Heart right ventricle (tissue), 16 donors: ENCODE results near the gene PDE2A. TPM values are rescaled to one million over a fixed set of nuclear protein-coding genes. Genes with fewer than 3 reads are reported as not detected.
A peak's percentile ranks its signal among the peaks of the same experiment; 100 is the strongest.

Experiments used
- ATAC-seq, 8 donors: fragments of 200-7000 bp; cut with Tn5 transposase; one replicate each; pipeline ENCODE4 v1.9.1; 2020; ENCODE audit warnings: mild to moderate bottlenecking in 8 of 8, moderate library complexity in 8 of 8, moderate number of reproducible peaks in 1 of 8
- DNase-seq, 2 donors: peaks; one replicate each; pipeline ENCODE4 v3.0.0-alpha.2; 2020
- H3K27ac ChIP-seq, 10 donors: fragments of 200-600 bp; sonication (generic) in 2 of 10; one replicate each; pipeline versions ENCODE4 v1.5.0 to v1.8.0; 2020 to 2022; ENCODE audit warnings: mild to moderate bottlenecking in 3 of 10
- H3K27me3 ChIP-seq, 7 donors: fragments of 200-600 bp; one replicate each; pipeline ENCODE4 v1.8.0; 2021 to 2022; ENCODE audit warnings: mild to moderate bottlenecking in 2 of 7
- H3K36me3 ChIP-seq, 9 donors: fragments of 200-600 bp; sonication (generic) in 1 of 9; one replicate each; pipeline versions ENCODE4 v1.5.0 to v1.8.0; 2020 to 2022; ENCODE audit warnings: mild to moderate bottlenecking in 2 of 9
- H3K4me1 ChIP-seq, 9 donors: fragments of 200-600 bp; sonication (generic) in 1 of 9; one replicate each; pipeline versions ENCODE4 v1.5.0 to v1.8.0; 2020 to 2022; ENCODE audit warnings: mild to moderate bottlenecking in 4 of 9
- H3K4me3 ChIP-seq, 10 donors: fragments of 200-600 bp; sonication (generic) in 2 of 10; one replicate each; pipeline versions ENCODE4 v1.5.0 to v1.8.0; 2020 to 2022; ENCODE audit warnings: mild to moderate bottlenecking in 7 of 10, moderate library complexity in 2 of 10
- H3K9me3 ChIP-seq, 11 donors: fragments of 200-600 bp in 10 of 11; sonication (generic) in 2 of 11; one replicate each; pipeline versions ENCODE4 v1.5.0 to v1.8.0; 2013 to 2022; ENCODE audit warnings: mild to moderate bottlenecking in 2 of 11, control low read depth in 1 of 11, moderate library complexity in 1 of 11
- CTCF ChIP-seq, 9 donors: fragments of 200-600 bp; sonication (generic) in 2 of 9; IDR thresholded peaks; one replicate each; pipeline versions ENCODE4 v1.5.0 to v1.8.0; 2021 to 2022; ENCODE audit warnings: antibody characterized with exemption in 9 of 9, mild to moderate bottlenecking in 5 of 9, moderate library complexity in 1 of 9
- WGBS, 2 donors: extraction: QIAGEN DNeasy Blood & Tissue Kit; methylation state at CpG; one replicate each; pipeline ENCODE4 v1.1.7; 2013; ENCODE audit warnings: inconsistent platforms in 1 of 2; 5-methylcytosine and 5-hydroxymethylcytosine counted together
- intact Hi-C, 10 donors: fragments of 100-400 bp; cut with DNase I; formaldehyde crosslinking; loops; one replicate each; pipeline versions ENCODE4 v1.11.1 to v1.14.2; 2022
- polyA plus RNA-seq, 2 donors: library from polyadenylated mRNA; stranded (reverse); fragments of 200-250 nt; gene quantifications; one replicate each; pipeline ENCODE4 v1.2.3, GENCODE V29; 2013
- total RNA-seq, 10 donors: library from RNA; stranded (reverse); fragmentation: NEBNext Ultra II Directional in 3 of 10; extraction: Animal tissue kit (Norgen Biotek cat#: 25700) in 3 of 10; gene quantifications; one replicate each; pipeline versions ENCODE4 v1.2.1 to v1.2.4, GENCODE V29; 2021 to 2023
- donor health status: Arrhythmogenic right ventricular cardiomyopathy.
- donor health status: ischemic (EF 13 %, LVEDD 7.1; RV severe dilation, severe dysfunction).
- donor health status: healthy with polysubstance abuse.
- donor health status: DM: no; HTN: yes; CAD: no.
- donor health status: DM: no; HTN: no; CAD: no.
- donor health status: ischemic (EF 25% LVEDD 6.9; RV normal size, moderate dysfunction).
- donor health status: ischemic (EF 25% LVEDD 5.7; RV mildly dilated, moderate dysfunction).
- donor health status: healthy.
- donor health status: DM: yes; HTN: yes; CAD: no.
- donor health status: Ischemic cardiomyopathy.
- donor health status: ischemic (EF 35%, LVEDD 5.7; RV mildly dilated, moderate dysfunction).
- donor health status: nonischemic (EF 11% LVEDD 7.7; RV severe dilation, severe dysfunction).
- donor health status: DM: yes; HTN: yes; CAD: no.
- donor health status: PGD.
- donor health status: ischemic (EF 29% LVEDD 5.4; RV normal size, mild dysfunction).
- donor health status: nonischemic (EF 23%, LVEDD 6.1; RV moderate dilation, normal function).

The PDE2A gene
- total and polyA plus RNA-seq, 12 donors = 10.4 to 47.6 (median 30.2) TPM

GRCh38 chr11:72716290-72716689 is 42.1 kb upstream of the PDE2A start:
- H3K4me3 ChIP-seq = no peak overlapping the region
- 39 to 54% methylated on average over 7 of the region's 7 CpGs for WGBS, 2 donors
- no peaks in the 10 kb centered on the region for H3K27me3 ChIP-seq
- DNase-seq (no peak), ATAC-seq (no peak)
- peaks cover 0 to 81% (median 0%) of the 10 kb centered on the region in 9 donors for H3K36me3 ChIP-seq
- H3K9me3 ChIP-seq = no peaks in the 10 kb centered on the region
- no peak for TF ChIP-seq CTCF (IDR thresholded peaks at IDR 0.05)
- intact Hi-C loops = no loop called here
- peak overlapping the region in 2 of 10 donors; percentile 15 to 42 for H3K27ac ChIP-seq
- H3K4me1 ChIP-seq = peaks cover 26 to 90% (median 82%) of the 10 kb centered on the region in 9 donors

DNA sequence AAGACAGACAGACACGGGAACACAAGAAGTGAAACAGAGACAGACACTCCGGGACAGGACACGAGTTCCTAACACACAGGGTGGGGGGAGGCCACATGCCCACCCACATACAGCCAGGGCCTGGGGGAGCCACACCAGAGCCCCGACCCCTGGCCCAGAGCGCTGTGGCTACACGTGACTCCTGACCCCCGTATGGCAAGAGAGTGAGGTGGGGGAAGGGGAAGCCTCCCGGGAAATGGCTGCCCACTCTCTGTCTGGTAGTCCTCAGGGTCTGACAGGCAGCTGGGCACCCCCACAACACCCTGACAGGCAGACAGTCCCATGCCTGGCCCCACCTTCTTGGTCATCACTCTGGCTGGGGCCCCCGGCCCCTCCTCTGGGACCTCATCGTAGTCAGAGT is 38.6 kb upstream of the PDE2A start:
- peak overlapping the region in 7 of 10 donors; percentile 12 to 78 (median 48) for H3K27ac ChIP-seq
- H3K36me3 ChIP-seq = peaks cover 0 to 99% (median 29%) of the 10 kb centered on the region in 9 donors
- no peak overlapping the region for H3K4me3 ChIP-seq
- intact Hi-C loops = no loop called here
- no peaks in the 10 kb centered on the region for H3K27me3 ChIP-seq
- peak in 2 of 8 donors; percentile 2 to 3 for ATAC-seq
- H3K9me3 ChIP-seq = no peaks in the 10 kb centered on the region
- peaks cover 13 to 56% (median 48%) of the 10 kb centered on the region in 9 donors for H3K4me1 ChIP-seq
- TF ChIP-seq CTCF (IDR thresholded peaks at IDR 0.05) = no peak
- 35 to 49% methylated on average over 10 of the region's 10 CpGs for WGBS, 2 donors
- no peak for DNase-seq

- no peaks in the 10 kb centered on the region for H3K27me3 ChIP-seq
- no peaks in the 10 kb centered on the region for H3K9me3 ChIP-seq
- 41 to 45% methylated on average over 26 of the region's 26 CpGs for whole genome bisulfite sequencing, 2 donors
- H3K4me3 ChIP-seq = no peak overlapping the region
- H3K36me3 ChIP-seq = peaks cover 0 to 99% (median 35%) of the 10 kb centered on the region in 9 donors
- no peak for TF ChIP-seq CTCF (IDR thresholded peaks at IDR 0.05)
- DNase-seq (peak; percentile 62), ATAC-seq (peak; percentile 23 to 73 (median 60))
- intact Hi-C loops = no loop called here
- H3K4me1 ChIP-seq = peaks cover 11 to 50% (median 43%) of the 10 kb centered on the region in 9 donors
- H3K27ac ChIP-seq = peak overlapping the region in 6 of 10 donors; percentile 12 to 78 (median 49)
Measured at GRCh38 chr11:72712168-72712751, 38.0 kb upstream of the PDE2A start.

DNA sequence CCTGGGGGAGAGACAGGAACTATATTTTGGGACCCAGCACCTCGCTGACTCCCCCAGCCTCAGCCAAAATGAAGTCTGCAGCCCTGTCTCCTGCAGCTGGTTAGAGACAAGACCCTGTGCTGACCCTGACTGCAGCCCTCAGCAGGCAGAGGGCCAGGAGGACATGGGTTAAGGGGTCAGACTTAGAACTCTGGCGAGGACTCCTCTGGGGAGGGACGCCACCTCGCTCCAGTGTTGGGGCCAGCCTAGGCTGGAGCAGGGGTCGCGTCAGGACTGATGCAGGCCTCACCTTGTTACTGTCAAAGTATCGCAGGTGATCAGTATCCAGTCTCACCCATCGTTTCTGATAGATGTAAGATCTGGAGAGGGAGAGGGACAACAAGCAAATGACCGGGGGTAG is 36.9 kb upstream of the PDE2A start:
- no peak overlapping the region for H3K27ac ChIP-seq
- no peak for ATAC-seq
- peaks cover 0 to 99% (median 43%) of the 10 kb centered on the region in 9 donors for H3K36me3 ChIP-seq
- WGBS, 2 donors = 88 to 89% methylated on average over 9 of the region's 9 CpGs
- no peak for DNase-seq
- no peak overlapping the region for H3K4me3 ChIP-seq
- intact Hi-C loops = no loop called here
- no peaks in the 10 kb centered on the region for H3K9me3 ChIP-seq
- no peak for TF ChIP-seq CTCF (IDR thresholded peaks at IDR 0.05)
- peaks cover 11 to 40% (median 32%) of the 10 kb centered on the region in 9 donors for H3K4me1 ChIP-seq
- no peaks in the 10 kb centered on the region for H3K27me3 ChIP-seq
